ACHN (cell line): ENCODE results near the gene APOC4.
"Not testable (repeated sequence)": the region's sequence is repeated elsewhere in the genome, so short reads cannot be mapped to it uniquely, and the experiment has no call there.

ENCODE experiments used
- DNase-seq: peaks from one replicate; pipeline ENCODE4 v3.0.0-alpha.2; 2015
- in situ Hi-C: cut with HindIII; loops from 2 replicates; pipeline ENCODE4 v1.10.0; 2017; ENCODE audit warnings: low sequenced_read_pairs, low pct_ligation_motif_present, low pct_unique_long_range_greater_than_20kb

The APOC4 gene

GRCh38 chr19:44954649-44955504 lies 12.8 kb downstream of the APOC4 start, which contains the start of gene CLPTM1:
CLPTM1 (plus strand) TSS chr19:44955380; CDS start chr19:44955396, 16 bp downstream.
- peak; percentile 94 for DNase-seq
- in situ Hi-C loops, result no loop called here

- in situ Hi-C loops, result no loop called here
- peak; percentile 8 for DNase-seq
Measured at GRCh38 chr19:44955505-44956439, 13.7 kb downstream of the APOC4 start.

GRCh38 chr19:44957526-44957925 lies 15.5 kb downstream of the APOC4 start:
- DNase-seq, result no peak
- in situ Hi-C loops, result no loop called here

DNA sequence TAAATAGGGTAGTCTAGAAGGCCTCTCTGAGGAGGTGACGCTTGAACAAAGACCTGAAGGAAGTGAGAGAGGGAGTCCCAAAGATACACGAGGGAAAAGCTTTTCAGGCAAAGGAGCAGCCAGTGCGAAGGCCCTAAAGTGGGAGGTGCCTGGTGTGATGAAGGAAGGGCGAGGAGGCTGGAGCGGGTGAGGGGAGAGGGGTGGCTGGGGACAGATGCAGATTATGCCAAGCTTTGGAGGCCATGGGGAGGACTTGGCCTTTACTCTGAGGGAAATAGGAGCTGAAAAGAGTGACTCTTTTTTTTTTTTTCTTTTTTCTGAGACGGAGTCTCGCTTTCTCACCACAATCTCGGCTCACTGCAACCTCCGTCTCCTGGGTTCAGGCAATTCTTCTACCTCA lies 16.1 kb downstream of the APOC4 start:
- DNase-seq, result no peak
- in situ Hi-C loops, result no loop called here

- in situ Hi-C loops, result no loop called here
- no peak for DNase-seq
Measured at GRCh38 chr19:44959691-44960090, 17.7 kb downstream of the APOC4 start.

- in situ Hi-C loops, result no loop called here
- no peak for DNase-seq
Measured at GRCh38 chr19:44960906-44961728, 19.1 kb downstream of the APOC4 start.

DNA sequence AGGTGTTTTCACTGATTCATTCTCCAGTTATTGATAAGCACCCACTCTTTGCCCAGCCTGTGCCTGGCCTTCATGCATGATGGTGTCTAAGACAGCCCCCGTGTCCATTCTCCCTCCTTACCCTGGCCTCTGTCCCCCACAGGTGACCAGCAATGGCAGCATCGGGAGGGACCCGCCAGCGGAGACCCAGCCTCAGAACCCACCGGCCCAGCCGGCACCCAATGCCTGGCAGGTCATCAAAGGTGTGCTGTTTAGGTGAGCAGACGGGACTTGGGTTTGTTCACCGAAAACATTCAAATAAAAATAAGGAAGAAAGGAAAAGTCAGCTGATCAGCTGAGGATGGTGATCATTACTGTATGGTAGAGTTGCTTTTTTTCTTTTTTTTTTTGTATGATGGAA lies 19.8 kb downstream of the APOC4 start:
- in situ Hi-C loops, result no loop called here

DNA sequence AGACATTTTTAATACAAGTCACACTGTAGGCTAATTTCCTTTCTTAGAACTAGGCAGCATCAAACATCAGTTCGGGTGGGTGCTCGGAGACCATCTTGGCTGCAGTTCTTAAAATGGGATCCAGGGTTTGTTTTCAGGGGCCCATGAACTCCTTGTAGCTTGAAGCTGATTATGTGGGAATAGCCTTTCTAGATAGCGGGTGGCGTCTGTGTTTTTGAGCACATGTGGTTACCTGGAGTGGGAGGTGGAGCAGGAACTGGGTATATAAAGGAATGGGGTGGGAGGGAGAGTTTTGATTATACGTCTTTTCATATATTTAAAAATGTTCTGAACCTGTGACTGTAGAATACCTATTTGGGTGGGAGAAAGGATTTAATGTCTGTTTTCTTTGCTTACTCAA lies 26.1 kb downstream of the APOC4 start:
- no peak for DNase-seq
- in situ Hi-C loops, result no loop called here

More for the DNA sequence above, 19.8 kb downstream of the APOC4 start:
- DNase-seq, result no peak

DNA sequence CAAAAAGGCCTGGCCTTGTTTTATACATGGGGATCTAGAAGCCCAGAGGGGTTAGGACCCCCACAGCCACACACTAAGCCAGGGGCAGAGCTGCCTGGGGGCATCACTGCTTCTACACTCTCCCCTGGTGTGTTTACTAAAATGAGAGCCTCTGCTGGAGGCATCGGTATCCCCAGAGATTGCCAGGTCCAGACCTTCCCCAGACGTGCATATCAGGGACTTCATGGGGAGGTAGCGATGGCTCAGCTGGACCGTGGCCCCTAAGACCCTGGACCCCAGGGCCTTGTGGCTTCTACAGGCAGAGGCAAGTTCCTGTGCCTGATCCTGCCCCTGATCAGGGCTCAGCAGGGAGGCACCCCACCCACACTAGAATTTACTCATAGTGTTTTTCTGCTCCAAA lies 26.6 kb downstream of the APOC4 start:
- in situ Hi-C loops, result no loop called here
- DNase-seq, result no peak

DNA sequence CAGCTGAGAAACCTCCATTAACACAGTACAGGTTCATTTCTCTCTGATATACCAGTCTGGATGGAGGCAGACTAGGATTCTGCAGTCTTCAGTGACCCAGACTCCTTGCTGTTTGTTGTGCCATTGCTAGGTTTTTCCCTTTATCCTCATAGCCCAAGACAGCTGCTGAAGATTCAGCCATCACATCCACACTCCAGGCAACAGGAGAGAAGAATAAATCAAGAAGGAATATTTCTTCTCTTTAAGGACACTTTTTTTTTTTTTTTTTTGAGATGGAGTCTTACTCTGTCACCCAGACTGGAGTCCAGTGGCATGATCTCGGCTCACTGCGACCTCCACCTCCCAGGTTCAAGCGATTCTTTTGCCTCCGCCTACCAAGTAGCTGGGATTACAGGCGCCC lies 27.4 kb downstream of the APOC4 start:
- no peak for DNase-seq
- in situ Hi-C loops, result no loop called here

GRCh38 chr19:44971451-44971850 lies 29.4 kb downstream of the APOC4 start:
- in situ Hi-C loops, DNase-seq: not testable (repeated sequence)

GRCh38 chr19:44972802-44973201 lies 30.8 kb downstream of the APOC4 start:
- DNase-seq, result no peak
- in situ Hi-C loops, result no loop called here

DNA sequence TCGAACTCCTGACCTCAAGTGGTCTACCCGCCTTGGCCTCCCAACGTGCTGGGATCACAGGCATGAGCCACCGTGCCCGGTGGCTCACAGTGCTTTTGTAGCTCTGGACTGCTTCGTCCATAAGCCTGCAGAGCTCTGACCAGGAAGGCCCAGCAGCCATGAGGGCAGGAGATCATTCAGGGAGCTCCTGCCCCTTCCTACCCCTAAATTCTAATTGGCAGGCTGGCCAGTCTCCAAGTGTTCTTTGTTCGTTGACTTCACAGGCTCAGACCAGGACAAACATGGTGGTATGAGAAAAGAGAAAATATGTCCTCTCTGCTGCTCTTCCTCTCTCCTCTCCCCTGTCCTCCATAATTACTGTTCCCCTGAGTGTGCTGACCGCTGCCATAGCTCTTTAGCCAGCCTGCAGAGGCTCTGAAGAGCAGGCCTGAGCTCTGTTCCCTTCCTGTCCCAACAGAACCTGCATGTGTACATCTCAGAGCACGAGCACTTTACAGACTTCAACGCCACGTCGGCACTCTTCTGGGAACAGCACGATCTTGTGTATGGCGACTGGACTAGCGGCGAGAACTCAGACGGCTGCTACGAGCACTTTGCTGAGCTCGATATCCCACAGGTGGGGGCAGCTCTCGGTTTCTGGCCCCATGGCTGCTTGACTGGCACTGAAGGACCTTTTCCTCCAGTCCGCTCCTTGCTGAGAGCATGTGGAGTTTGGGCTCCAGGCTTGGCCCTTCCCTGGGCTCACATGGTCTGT lies 32.1 kb downstream of the APOC4 start:
- in situ Hi-C loops, result no loop called here
- no peak for DNase-seq

GRCh38 chr19:44974857-44975256 lies 32.8 kb downstream of the APOC4 start:
- in situ Hi-C loops, result no loop called here
- DNase-seq, result no peak

- DNase-seq, result no peak
- in situ Hi-C loops, result no loop called here
Measured at GRCh38 chr19:44975444-44975843, 33.4 kb downstream of the APOC4 start.

- in situ Hi-C loops, result no loop called here
- DNase-seq, result no peak
Measured at GRCh38 chr19:44984005-44984404, 42.0 kb downstream of the APOC4 start.

DNA sequence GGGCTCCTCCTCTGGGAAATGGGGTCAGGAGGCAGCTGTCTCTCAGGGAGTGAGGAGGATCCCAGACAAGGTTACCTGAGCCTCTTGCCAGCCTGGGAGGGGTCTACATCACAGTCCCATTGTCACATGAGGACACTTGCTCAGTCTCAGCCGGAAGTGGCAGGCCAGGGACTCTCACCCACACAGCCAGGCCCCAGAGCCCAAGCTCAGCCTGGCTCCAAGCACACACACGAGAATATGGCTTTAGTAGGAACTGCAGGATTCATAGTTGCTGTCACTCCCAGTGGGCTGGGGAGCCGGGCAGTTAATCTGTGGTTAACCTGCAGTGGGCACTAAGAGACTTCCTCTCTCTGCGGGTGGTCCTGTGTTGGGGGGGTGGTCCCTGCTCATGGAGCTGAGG lies 43.4 kb downstream of the APOC4 start:
- no peak for DNase-seq
- in situ Hi-C loops, result no loop called here

GRCh38 chr19:44986389-44986788 lies 44.4 kb downstream of the APOC4 start:
- in situ Hi-C loops, result no loop called here
- no peak for DNase-seq
